ENCODE results near the gene VSTM4. TPM values are rescaled to one million over a fixed set of nuclear protein-coding genes. Genes with fewer than 3 reads are reported as not detected.
A peak's percentile ranks its signal among the peaks of the same experiment; 100 is the strongest.

VSTM4 gene
- total and polyA plus RNA-seq, 4 donors: 2.9 to 49.4 (median 7.2) TPM

- no peaks in the 10 kb centered on the region for H3K36me3 ChIP-seq (ENCODE audit: control insufficient read depth in 4 of 4, insufficient read depth in 4 of 4, low read length in 4 of 4)
- ATAC-seq (ENCODE audit: insufficient read depth, low FRiP score): no peak
- DNase-seq: no peak
- H3K4me1 ChIP-seq (ENCODE audit: control insufficient read depth in 5 of 5, insufficient read depth in 5 of 5, low read length in 5 of 5): peaks cover 0 to 11% (median 0%) of the 10 kb centered on the region in 5 donors
- H3K27me3 ChIP-seq (ENCODE audit: control insufficient read depth in 3 of 3, insufficient read depth in 3 of 3, low read length in 2 of 3): no peaks in the 10 kb centered on the region
- H3K9ac ChIP-seq (ENCODE audit: insufficient read depth in 1 of 2, low read length in 2 of 2): no peak overlapping the region
- no peak overlapping the region for H3K4me3 ChIP-seq
- WGBS, 2 donors: 65 to 70% methylated on average over 3 of the region's 3 CpGs
- no peak for TF ChIP-seq CTCF (IDR thresholded peaks at IDR 0.05; ENCODE audit: control extremely low read depth, extremely low read depth)
- no peak overlapping the region for H3K27ac ChIP-seq (ENCODE audit: low read depth in 1 of 2, low read length in 1 of 2)
- no peaks in the 10 kb centered on the region for H3K9me3 ChIP-seq (ENCODE audit: control insufficient read depth in 4 of 4, insufficient read depth in 3 of 4, low read length in 3 of 4)
These were observed 4.4 kb upstream of the VSTM4 start for GRCh38 chr10:49119746-49120145.

GRCh38 chr10:49118430-49119074 is 3.2 kb upstream of the VSTM4 start:
- WGBS, 2 donors: 77 to 80% methylated on average over 6 of the region's 6 CpGs
- no peaks in the 10 kb centered on the region for H3K27me3 ChIP-seq (ENCODE audit: control insufficient read depth in 3 of 3, insufficient read depth in 3 of 3, low read length in 2 of 3)
- H3K4me1 ChIP-seq (ENCODE audit: control insufficient read depth in 5 of 5, insufficient read depth in 5 of 5, low read length in 5 of 5): peaks cover 0 to 23% (median 0%) of the 10 kb centered on the region in 5 donors
- no peak for ATAC-seq (ENCODE audit: insufficient read depth, low FRiP score)
- peak in 1 of 3 donors; percentile 41 for DNase-seq
- no peak overlapping the region for H3K27ac ChIP-seq (ENCODE audit: low read depth in 1 of 2, low read length in 1 of 2)
- H3K9ac ChIP-seq (ENCODE audit: insufficient read depth in 1 of 2, low read length in 2 of 2): no peak overlapping the region
- H3K4me3 ChIP-seq: no peak overlapping the region
- no peak for TF ChIP-seq CTCF (IDR thresholded peaks at IDR 0.05; ENCODE audit: control extremely low read depth, extremely low read depth)
- no peaks in the 10 kb centered on the region for H3K9me3 ChIP-seq (ENCODE audit: control insufficient read depth in 4 of 4, insufficient read depth in 3 of 4, low read length in 3 of 4)
- no peaks in the 10 kb centered on the region for H3K36me3 ChIP-seq (ENCODE audit: control insufficient read depth in 4 of 4, insufficient read depth in 4 of 4, low read length in 4 of 4)

GRCh38 chr10:49117376-49118070 is 2.2 kb upstream of the VSTM4 start:
- DNase-seq (no peak), ATAC-seq (ENCODE audit: insufficient read depth, low FRiP score) (no peak)
- Histone ChIP-seq H3K27ac (ENCODE audit: low read depth in 1 of 2, low read length in 1 of 2) (no peak overlapping the region), H3K4me3 (no peak overlapping the region), H3K4me1 (ENCODE audit: control insufficient read depth in 5 of 5, insufficient read depth in 5 of 5, low read length in 5 of 5) (peaks cover 0 to 32% (median 0%) of the 10 kb centered on the region in 5 donors), H3K36me3 (ENCODE audit: control insufficient read depth in 4 of 4, insufficient read depth in 4 of 4, low read length in 4 of 4) (no peaks in the 10 kb centered on the region), H3K9ac (ENCODE audit: insufficient read depth in 1 of 2, low read length in 2 of 2) (no peak overlapping the region), H3K9me3 (ENCODE audit: control insufficient read depth in 4 of 4, insufficient read depth in 3 of 4, low read length in 3 of 4) (no peaks in the 10 kb centered on the region), H3K27me3 (ENCODE audit: control insufficient read depth in 3 of 3, insufficient read depth in 3 of 3, low read length in 2 of 3) (peaks cover 0 to 4% (median 0%) of the 10 kb centered on the region in 3 donors)
- TF ChIP-seq CTCF (IDR thresholded peaks at IDR 0.05; ENCODE audit: control extremely low read depth, extremely low read depth): no peak
- 62 to 66% methylated on average over 4 of the region's 4 CpGs for WGBS, 2 donors
